Stimulated activated CD4-positive, alpha-beta T cell treated with anti-CD3 and anti-CD28 coated beads, Interleukin-4, amount 100 ng/mL, for 1 hour (primary cell): ENCODE results near the gene ZBTB38.

Experiments used
- DNase-seq: peaks from one replicate; pipeline ENCODE4 v3.0.0-alpha.2; 2020

The ZBTB38 gene, protein sequence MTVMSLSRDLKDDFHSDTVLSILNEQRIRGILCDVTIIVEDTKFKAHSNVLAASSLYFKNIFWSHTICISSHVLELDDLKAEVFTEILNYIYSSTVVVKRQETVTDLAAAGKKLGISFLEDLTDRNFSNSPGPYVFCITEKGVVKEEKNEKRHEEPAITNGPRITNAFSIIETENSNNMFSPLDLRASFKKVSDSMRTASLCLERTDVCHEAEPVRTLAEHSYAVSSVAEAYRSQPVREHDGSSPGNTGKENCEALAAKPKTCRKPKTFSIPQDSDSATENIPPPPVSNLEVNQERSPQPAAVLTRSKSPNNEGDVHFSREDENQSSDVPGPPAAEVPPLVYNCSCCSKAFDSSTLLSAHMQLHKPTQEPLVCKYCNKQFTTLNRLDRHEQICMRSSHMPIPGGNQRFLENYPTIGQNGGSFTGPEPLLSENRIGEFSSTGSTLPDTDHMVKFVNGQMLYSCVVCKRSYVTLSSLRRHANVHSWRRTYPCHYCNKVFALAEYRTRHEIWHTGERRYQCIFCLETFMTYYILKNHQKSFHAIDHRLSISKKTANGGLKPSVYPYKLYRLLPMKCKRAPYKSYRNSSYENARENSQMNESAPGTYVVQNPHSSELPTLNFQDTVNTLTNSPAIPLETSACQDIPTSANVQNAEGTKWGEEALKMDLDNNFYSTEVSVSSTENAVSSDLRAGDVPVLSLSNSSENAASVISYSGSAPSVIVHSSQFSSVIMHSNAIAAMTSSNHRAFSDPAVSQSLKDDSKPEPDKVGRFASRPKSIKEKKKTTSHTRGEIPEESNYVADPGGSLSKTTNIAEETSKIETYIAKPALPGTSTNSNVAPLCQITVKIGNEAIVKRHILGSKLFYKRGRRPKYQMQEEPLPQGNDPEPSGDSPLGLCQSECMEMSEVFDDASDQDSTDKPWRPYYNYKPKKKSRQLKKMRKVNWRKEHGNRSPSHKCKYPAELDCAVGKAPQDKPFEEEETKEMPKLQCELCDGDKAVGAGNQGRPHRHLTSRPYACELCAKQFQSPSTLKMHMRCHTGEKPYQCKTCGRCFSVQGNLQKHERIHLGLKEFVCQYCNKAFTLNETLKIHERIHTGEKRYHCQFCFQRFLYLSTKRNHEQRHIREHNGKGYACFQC (N-terminal part only)

DNA sequence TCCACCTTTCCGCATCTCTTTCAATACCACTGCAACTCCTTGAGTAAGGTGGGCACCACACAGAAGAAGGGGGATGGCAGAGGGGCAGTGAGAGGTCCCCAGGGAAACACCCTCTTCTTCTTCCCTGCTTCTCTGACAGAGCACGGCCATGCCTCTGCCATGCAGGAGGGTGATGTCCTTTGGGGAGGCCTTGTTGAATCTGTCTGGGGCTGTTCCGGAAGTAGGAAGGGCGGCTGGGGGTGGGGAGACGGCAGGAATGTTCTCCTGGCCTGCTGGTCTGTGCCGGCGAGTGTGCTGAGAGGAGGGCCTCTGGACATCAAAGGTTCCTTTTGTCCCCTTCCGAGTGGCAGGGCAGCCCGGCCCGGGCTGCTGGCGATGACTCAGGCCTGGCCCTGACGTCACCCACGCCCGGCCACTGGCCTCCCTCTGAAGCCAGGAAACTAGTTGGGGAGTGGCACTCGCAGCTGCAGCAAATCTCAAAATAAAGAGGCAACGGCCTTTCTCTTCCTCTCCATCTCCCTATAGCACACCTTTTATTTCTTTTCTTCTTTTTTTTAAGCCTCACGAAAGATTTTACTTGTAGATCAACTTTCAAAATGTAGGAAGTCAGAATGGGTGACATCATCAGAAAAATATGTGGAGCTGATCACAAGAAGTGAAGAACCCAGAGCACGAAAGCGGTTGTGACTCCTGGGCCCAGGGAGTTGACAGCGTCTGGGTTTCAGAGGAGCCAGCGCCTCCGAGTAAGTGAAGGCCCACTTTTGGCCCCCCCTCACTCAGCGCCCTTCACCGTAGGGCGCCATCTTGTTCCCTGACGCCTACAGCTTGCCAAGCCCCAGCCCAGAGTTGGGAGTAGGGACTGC is at the start of gene ZBTB38:
TSS of gene ZBTB38 (plus strand) at position 443 of the 863 bp plus-strand sequence. CDS start 73,885 bp downstream, outside the sequence.
- DNase-seq = no peak

DNA sequence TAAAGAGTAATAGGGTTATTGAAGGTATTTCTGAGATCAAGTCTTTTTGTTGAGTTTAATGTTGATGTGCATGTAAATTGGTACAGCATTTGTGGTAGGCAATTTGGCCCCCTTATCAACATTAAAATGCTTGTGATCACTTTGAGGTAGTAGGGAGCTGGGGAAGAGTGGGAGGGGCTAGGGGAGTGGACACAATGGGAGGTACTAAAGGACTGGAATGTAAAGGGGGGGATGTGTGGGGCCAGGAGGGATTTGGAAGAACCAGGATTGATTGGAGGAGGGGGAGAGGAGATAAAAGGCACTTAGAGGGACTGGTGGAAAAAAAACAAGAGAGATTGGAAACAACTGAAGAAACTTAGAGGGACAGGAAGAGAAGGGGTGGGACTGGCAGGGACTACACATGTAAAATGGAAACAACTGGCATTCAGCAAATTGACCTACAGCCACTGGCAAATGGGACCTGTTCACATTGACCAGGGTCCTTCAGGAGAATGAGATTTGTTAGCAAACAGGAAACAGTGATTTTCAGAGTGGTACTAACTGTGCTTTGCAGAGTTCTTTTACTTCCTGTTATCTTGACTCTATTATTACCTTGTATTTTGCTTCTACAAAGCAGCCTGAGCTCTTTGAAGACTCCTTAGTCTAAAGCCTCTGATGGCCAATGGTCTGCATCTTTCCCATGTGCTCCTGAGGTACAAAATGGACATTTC is 47.8 kb upstream of the ZBTB38 start:
- no peak for DNase-seq

DNA sequence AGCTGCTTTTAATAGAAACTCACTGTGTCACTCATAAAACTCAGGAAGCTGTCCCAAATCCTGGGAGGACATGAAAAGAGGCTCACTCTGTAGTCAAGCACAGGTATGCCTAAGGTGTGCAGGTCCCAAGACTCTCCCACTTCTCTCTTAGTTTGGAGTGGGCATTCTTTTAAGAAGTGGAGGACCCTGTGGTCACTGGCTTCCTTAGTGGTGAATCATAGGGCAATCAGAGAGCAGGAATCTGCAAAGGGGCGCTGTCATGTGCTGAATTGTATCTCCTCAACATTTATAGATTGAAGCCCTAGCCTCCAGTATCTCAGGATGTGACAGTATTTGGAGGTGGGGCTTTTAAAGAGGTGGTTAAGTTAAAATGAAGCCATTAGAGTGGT is 47.2 kb upstream of the ZBTB38 start:
- DNase-seq = no peak

DNA sequence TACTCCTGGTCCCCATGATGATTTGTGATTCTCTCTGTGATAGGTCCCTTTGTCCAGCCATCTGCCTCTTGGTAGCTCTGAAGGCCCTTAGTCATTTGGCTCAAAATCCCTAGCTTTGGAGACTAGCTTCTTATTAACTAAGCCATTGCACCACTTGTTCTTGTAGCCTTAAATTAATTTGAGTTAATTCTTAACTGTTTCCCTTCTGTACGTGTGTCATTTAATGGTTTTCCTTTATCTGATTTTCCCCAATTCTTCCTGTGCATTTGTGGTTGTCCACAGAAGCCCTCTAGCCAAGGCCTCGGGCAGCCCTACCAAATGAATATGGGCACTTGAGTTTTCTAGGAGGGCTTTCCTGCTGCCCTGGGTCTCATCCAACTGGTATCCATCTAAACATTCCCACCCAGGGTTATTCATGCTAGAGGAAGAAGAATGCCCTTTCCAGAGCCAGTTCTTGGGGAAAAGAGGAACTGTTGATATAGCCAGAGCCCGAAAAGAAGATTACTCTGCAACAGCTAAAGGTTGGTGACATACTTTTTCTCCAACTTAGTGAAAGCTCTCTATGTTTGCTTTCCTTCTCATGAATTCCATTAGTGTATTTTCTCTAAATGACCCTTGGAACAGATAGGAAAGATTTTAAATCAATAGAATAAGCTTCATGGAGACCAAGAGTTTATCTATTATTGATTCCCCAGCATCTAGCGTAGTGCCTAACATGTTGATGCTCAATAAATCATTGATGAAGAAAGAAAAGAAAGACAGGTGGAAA is 44.2 kb upstream of the ZBTB38 start:
- DNase-seq = no peak

DNA sequence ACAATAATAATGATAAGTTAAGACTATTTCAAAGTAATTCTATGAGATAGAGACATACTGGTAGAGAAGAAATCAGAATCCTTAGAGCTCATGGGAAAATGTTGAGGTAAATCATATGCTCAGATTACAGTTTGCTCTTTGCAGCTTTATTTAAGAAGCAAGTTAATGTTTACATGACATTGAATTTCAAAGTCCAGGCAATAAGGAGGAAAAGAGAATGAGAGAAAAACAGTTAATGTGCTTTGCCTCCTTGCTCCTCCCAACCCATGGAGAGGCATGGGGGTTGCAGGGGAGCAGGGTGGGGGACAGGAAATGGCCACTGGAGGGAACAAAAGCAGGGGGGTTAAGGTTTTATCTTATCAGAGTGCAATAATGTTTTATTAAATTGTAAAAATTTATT is 42.2 kb upstream of the ZBTB38 start:
- no peak for DNase-seq

DNA sequence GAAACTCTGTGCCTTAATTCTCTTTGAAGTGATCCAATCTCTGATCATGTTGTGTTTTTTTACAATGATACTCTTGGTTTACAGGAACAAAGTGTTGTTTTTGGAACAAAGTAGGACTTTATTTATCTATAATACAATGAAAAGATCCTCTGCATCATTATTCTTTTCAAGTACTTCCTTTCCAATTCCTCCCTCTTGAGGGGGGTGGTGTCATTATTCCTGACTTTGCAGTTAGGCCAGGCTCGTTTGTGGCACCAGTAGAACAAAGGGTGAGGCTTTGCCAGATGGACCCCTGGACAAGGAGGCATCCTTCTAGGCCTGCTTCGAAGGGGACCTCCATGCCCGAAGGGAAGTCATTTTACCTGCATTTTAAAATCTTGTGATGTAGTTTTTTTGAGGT is 41.7 kb upstream of the ZBTB38 start:
- no peak for DNase-seq

DNA sequence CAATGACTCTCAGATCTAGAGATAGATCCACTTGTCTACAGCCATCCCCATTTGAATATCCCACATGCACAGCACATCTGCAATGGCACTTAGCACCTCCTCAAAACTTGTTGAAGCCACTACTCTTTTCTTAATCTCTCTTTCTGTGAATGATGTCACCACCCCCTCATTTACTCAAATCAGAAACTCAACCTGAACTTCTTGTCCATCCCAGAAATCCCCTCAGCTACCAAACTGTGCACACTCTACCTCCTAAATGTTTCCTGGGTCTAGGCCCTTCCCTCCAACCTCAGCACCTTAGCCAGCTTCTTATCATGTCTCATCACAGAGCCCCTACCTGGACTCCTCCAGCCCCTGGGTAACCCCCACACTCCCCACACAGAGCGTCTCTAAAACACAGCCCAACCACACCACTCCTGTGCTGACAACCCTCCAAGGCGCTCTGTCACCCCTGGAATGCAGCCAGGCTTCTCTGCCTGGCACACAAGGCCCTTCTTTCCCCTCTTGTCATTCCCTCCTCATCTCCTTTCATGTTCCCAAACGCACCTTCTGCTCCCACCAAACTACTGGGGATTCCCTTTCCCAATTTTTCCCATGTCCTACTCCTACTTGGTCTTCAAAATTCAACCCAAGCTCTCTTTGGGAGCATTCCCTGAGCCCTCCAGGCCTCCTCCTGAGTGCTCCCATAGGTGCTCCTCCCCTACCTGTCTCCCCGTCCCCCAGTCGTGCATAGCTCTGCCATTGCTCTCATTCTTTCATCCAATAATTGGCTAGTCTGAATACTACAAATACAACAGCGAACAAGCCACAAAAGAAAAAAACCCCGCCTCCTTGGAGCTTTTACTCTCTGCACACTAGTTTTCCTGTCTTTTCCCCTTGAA is 39.8 kb upstream of the ZBTB38 start:
- no peak for DNase-seq

DNA sequence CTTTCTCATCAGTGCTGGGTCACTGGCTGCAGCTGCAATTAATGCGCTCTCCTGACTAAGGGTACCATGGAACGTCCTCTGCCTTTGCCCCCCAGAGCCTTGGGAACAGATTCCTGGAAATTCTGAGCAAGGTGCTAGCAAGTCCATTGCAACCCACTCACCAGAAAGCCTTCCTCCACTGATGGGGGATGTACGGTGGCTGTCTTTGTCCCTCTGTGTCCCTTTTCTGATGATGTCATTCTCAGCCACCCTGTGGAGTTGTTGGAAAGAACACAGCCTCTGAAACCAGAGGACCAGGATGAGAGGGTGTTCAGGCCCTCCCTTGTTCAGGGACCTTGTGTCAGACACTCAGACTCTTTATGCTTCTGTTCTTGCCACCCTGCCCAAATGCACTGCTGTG is 38.1 kb upstream of the ZBTB38 start:
- no peak for DNase-seq

DNA sequence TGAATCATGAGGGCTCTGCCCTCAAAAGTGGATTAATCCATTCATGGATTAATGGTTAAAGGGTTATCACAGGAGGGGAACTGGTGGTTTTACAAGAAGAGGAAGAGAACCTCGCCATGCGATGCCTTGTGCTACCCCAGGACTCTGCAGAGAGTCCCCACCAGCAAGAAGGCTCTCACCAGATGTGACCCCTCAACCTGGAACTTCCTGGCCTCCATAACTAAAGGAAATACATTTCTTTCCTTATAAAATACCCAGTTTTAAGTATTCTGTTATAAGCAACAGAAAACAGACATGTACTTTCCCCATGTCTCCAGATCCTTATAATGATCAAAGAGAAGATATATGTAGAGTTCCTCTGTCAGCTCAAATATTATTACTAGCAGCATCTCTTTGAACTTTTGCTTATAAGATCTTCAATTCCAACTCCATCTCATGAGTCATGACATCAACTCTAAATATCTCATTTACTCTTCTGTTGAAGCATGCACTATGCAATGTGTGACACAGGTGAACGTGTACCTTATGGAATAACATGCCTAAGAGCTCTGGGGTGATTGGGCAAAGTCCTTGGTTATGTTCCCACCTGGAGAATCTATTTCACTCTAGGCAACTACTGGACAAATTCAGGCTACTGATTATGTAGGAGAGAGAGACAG is 37.5 kb upstream of the ZBTB38 start:
- no peak for DNase-seq

DNA sequence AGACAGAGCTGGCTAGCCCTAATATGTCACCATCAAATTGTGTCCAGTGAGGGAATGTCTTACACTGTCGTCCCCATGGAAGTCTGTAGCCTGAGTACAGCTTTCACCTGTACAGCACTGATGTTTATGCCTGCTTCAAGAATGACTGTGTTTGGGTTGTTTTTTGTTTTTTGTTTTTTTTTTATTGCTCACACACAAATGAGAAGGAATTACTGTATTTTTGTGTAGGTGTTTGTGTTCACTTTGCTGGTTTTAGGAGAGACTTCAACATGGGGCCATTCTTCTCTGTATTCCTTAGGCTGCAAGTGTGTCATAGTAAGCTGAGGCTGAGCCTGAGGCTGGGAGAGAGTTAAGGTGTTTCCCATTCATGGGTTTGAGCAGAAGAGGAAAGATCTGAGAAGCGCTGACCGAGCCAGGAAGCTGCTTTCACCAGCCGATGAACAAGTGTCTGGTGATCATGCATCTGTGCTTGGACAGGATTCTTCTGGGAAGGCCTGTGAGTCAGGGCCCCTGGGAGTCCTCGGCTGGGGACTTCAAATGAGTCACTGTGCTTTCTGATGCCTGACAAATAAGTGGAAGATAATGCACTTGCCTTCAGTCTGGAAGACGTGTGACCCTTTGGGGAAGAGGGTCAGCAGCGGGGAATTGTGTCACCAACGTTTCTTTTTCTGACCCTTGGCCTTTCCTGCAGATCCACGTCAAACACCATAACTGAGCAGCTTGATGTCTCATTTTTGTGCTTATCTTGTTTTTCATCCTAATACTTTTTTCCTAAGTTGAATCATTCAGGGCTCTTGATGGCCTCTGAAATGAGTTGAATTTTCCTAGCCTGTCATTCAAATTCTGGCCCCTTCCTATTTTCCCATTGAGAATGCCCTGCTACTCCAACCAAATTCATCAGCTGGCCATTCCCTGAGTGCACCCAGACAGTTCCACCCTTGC is 36.7 kb upstream of the ZBTB38 start:
- no peak for DNase-seq

DNA sequence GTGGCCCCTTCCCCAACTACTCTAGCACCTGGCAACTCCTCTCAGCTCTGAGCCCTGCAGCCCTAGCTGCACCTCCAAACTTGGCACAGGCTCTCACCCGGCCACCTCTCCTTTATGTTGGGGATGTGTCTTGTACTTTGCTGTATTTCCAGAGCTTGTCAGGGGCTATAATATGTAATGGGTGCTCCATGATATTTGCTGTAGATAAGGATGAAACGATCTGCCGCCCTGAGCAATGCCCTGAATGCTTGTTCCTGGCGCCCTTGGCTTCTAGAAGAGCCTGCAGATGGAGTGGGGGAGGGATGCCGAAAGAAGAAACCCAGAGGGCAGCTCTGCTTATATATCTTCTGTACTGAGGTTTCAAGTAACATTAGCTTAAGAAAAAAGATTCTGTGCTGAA is 35.9 kb upstream of the ZBTB38 start:
- no peak for DNase-seq

DNA sequence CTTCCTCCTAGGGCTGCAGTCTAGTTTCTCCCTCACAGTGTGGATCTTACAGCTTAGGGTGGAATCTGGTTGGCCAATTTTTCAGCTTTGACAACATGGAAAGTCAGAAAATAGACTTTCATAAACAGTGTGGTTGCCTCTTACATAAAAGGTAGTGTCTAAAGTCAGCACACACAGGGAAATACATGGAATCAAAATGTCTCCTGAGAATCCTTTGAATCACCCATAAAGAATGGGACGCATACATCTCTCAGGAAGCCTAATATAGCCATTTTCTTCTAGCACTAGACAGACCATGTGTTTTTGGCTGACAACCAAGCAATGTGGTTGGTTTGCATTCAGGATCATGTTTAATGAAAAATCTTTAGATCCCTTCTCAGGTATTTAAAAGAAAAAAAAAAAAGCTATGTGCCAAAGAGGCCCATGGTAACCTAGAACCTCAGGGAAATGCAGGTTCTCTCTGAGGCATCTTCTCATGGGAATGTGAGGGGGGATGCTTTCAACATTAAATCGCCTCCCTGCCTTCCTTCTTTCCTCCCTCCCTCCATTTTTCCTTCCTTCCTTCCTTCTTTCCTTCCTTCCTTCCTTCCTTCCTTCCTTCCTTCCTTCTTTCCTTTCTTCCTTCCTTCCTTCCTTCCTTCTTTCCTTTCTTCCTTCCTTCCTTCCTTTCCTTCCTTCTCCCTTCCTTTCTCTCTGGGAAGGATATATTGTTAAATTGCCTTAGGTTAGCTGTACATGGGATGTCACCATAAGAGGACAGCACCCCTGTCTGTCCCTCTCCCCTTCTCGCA is 34.3 kb upstream of the ZBTB38 start:
- no peak for DNase-seq

DNA sequence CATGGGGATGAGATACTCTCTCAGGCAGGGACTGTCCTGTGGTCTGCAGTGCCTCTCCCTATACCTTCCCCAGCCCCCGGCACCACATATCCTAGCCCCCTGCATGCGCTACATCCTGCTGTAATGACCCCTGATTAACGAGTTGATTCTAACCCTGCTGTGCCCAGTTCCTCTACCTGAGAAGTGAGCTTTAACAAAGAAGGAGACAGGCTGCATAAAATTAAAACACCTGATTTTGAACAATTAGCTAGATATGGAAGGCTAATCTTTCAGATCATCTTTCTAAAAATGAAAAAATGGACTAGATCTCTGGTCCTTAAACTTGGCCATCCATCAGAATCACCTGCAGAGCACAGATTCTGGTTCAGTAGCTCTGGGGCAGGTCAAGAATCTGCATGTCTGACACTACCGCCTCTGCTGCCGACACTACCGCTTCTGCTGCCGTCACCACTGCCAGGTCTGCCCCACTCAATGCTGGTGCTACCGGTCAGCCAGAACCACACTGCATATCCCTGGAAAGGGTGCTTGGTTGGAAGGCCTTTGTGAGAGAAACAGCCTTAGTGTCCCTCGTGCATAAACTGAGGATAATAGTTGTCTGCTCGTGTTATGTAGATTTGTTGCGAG is 33.6 kb upstream of the ZBTB38 start:
- DNase-seq = no peak

DNA sequence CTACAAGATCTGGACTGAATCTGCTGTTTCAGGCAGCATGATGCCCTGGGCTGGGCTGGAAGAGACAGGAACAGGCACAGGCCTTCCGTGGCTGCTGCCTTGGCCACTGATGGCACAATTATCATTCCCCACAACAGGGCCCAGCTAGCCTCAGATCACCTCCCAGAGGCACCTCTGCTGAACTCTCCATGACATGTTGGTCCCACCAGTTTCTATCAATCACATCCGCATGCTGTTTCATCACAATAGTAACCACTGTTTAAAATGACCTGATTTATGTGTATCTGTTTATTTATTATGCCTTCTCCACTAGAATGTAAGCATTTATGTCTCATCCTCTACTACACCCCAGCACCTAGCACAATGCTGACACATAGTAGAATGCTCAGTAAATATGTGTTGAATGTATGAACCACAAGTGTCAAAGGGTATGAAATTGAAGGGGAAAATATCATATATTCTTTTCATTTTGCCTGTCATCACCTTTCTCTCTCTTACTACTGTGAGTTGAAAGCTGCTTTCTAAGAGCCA is 32.7 kb upstream of the ZBTB38 start:
- DNase-seq = no peak

DNA sequence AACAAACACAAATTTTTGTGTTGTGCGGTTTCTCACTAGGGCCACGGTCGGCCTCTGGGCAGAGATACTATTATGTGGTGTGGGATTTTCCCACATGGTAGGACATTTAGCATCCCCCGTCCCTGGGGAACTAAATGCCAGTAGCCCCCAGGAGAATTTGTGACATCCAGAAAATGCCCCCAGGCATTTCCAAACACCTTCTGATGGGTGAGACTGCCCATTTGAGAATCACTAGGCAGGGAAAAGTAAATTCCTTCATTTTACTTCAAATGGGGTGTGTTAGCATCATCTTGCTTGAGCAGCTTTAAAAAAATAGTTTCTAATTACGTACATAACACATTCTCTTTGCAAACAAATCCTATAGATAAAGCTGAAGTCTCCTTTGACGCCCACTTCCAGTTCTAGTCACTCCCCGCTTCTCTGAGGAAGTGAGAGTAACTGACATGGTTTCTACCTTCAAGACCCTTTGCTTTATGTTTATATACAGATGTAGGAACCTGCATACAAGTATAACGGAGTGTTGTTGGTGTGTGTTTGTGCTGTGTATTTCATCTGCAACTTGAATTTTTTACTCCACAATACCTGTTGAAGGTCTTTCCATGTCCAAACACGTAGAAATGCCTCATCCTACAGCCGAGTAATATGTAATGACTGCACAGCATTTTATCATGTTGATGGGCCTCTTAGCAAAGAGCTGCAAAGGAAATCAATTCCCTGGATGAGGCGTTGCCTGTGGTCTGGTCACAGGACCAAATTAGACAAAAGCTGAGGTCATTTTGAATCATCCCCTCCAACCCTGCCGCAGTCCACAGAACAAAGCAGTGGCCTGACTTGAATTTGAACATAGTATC is 31.4 kb upstream of the ZBTB38 start:
- DNase-seq = no peak

DNA sequence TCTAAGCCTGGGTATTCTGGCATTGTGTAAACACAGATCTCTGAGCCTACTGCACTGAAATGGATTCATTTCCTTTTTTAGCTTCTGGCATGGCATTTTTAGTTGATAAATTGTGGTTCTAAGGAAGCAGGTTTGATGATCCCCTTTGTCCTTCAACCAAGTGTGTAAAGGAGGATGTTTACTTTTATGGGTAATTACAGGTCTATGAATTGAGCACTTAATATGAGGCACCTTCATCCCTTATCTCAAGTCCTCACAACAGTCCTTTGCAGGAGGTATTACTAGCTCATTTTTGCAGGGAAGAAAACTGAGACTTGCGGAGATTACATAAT is 30.8 kb upstream of the ZBTB38 start:
- no peak for DNase-seq
